ENCODE results near the gene CLEC19A. TPM values are rescaled to one million over a fixed set of nuclear protein-coding genes. Genes with fewer than 3 reads are reported as not detected.

CLEC19A gene
- total and polyA plus RNA-seq, 2 experiments from 2014 or later, result not detected

GRCh38 chr16:19274165-19274797 lies 11.2 kb upstream of the CLEC19A start:
- H3K27ac Mint-ChIP-seq, result no peak overlapping the region
- no peak overlapping the region for H3K4me3 Mint-ChIP-seq
- ATAC-seq (no peak), DNase-seq (ENCODE audit: low spot score) (no peak)
- TF ChIP-seq NANOG (IDR thresholded peaks at IDR 0.05; ENCODE audit: borderline replicate concordance) (no peak), ETS1 (IDR thresholded peaks at IDR 0.05) (no peak), JUNB (IDR thresholded peaks at IDR 0.05; ENCODE audit: unreplicated experiment) (no peak), CTCF (conservative IDR thresholded peaks at IDR 0.05; ENCODE audit: low read depth in 2 of 2) (no peak), EZH2 (IDR thresholded peaks at IDR 0.05; ENCODE audit: low read depth, unreplicated experiment) (no peak), EZH2phosphoT487 (IDR thresholded peaks at IDR 0.05; ENCODE audit: unreplicated experiment) (no peak), CREB1 (CRISPR knock-in tag; IDR thresholded peaks at IDR 0.05; ENCODE audit: low read depth) (no peak), ZNF331 (CRISPR knock-in tag; IDR thresholded peaks at IDR 0.05; ENCODE audit: low read depth) (no peak), STAT1 (IDR thresholded peaks at IDR 0.05; ENCODE audit: unreplicated experiment) (no peak), POLR2AphosphoS5 (IDR thresholded peaks at IDR 0.05; ENCODE audit: low read depth) (no peak), REST (IDR thresholded peaks at IDR 0.05; ENCODE audit: unreplicated experiment) (no peak), ZNF114 (CRISPR knock-in tag; IDR thresholded peaks at IDR 0.05) (no peak), ZNF462 (CRISPR knock-in tag; IDR thresholded peaks at IDR 0.05) (no peak)
- peaks cover 1% of the 10 kb centered on the region for H3K27me3 Mint-ChIP-seq (ENCODE audit: insufficient read depth, low read depth, poor library complexity)
- Histone ChIP-seq H3K4me3 (no peak overlapping the region), H3K36me3 (ENCODE audit: insufficient read depth) (no peaks in the 10 kb centered on the region), H3K79me2 (replicated peaks; ENCODE audit: insufficient read depth) (no peaks in the 10 kb centered on the region), H3K9me2 (ENCODE audit: insufficient read depth) (peaks cover 20% of the 10 kb centered on the region), H3K27me3 (ENCODE audit: insufficient read depth) (no peaks in the 10 kb centered on the region), H3K4me2 (no peak overlapping the region), H4K20me1 (replicated peaks; ENCODE audit: insufficient read depth) (no peaks in the 10 kb centered on the region), H3F3A (replicated peaks; ENCODE audit: low read depth) (no peaks in the 10 kb centered on the region), H3K4me1 (ENCODE audit: insufficient read depth) (no peaks in the 10 kb centered on the region), H3K27ac (ENCODE audit: low read depth) (no peak overlapping the region), H2AFZ (no peak overlapping the region)
- peaks cover 5% of the 10 kb centered on the region; the same call in 2 of the 3 replicates for H3K9me3 Mint-ChIP-seq
- peaks cover 5% of the 10 kb centered on the region; the same call in 2 of the 3 replicates for H3K4me1 Mint-ChIP-seq
- H3K36me3 Mint-ChIP-seq (ENCODE audit: low read depth), result 0 out of 3 replicates have a peak, but pooled peaks cover 3% of the 10 kb centered on the region
